HG03571 (cell line): Measurements from ENCODE around the gene SCARF2.
"Not testable (repeated sequence)": the region's sequence is repeated elsewhere in the genome, so short reads cannot be mapped to it uniquely, and the experiment has no call there.

ENCODE experiments used
- ATAC-seq: cut with Tn5 transposase; IDR thresholded peaks from one replicate; pipeline ENCODE4 v1.9.1; 2021; ENCODE audit not compliant: unreplicated experiment

Gene SCARF2, protein sequence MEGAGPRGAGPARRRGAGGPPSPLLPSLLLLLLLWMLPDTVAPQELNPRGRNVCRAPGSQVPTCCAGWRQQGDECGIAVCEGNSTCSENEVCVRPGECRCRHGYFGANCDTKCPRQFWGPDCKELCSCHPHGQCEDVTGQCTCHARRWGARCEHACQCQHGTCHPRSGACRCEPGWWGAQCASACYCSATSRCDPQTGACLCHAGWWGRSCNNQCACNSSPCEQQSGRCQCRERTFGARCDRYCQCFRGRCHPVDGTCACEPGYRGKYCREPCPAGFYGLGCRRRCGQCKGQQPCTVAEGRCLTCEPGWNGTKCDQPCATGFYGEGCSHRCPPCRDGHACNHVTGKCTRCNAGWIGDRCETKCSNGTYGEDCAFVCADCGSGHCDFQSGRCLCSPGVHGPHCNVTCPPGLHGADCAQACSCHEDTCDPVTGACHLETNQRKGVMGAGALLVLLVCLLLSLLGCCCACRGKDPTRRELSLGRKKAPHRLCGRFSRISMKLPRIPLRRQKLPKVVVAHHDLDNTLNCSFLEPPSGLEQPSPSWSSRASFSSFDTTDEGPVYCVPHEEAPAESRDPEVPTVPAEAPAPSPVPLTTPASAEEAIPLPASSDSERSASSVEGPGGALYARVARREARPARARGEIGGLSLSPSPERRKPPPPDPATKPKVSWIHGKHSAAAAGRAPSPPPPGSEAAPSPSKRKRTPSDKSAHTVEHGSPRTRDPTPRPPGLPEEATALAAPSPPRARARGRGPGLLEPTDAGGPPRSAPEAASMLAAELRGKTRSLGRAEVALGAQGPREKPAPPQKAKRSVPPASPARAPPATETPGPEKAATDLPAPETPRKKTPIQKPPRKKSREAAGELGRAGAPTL

DNA sequence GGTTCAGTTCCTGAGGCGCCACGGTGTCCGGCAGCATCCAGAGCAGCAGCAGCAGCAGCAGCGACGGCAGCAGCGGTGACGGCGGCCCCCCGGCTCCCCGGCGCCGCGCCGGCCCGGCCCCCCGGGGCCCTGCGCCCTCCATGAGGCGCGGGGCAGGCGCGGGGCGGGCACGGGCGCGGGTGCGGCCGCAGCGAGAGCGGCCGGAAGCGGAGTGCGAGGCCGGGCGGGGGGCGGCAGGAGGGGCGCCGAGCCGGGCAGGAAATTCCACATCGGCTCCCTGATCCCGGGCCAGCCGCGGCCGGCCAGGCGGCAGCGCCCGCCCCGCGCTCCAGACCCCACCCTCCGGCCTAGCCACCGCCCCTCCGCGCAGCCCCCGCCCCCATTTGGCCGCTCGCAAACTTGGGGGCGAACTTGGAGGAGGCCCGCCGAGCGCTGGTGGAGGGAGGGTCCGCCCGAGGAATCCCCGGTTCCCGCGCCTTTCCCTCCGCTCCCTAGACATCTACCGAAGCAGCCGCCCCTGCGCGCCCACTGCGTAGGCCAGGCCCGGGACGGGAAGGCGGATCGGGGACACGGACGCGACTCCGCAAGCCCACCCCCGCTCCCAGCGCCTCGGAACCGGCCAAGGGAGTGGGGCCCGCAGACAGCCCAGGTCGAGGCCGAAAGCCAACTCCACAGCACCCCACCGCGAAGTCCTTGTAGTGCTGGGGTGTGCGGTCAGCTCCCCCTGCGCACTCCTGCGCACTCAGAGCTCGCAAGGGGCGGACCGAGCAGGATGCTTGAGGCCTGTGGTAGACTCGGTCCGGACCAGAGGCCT lies at the start of gene SCARF2:
TSS of gene SCARF2 (minus strand) at position 213 of the 814 bp plus-strand sequence. CDS start at position 142, 71 bp downstream.
- no peak for ATAC-seq

DNA sequence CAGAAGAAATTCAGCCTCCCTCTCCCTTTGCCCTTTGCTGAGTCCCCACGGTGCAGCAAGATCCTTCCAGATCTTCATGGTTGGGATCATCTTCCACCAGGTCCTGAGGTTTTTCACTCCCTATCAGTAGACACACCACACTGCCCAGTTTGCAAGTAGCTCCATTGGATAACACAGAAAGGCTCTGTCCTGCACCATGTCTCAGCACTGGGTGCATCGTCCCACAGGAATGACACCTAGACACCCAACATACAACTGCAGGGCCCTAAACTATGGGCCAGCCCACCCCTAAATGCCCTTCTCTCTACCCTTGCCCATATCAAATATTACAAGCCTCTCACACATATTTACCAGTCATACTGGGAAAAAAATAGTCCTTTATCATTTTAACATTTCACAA lies 48.6 kb upstream of the SCARF2 start:
- no peak for ATAC-seq

DNA sequence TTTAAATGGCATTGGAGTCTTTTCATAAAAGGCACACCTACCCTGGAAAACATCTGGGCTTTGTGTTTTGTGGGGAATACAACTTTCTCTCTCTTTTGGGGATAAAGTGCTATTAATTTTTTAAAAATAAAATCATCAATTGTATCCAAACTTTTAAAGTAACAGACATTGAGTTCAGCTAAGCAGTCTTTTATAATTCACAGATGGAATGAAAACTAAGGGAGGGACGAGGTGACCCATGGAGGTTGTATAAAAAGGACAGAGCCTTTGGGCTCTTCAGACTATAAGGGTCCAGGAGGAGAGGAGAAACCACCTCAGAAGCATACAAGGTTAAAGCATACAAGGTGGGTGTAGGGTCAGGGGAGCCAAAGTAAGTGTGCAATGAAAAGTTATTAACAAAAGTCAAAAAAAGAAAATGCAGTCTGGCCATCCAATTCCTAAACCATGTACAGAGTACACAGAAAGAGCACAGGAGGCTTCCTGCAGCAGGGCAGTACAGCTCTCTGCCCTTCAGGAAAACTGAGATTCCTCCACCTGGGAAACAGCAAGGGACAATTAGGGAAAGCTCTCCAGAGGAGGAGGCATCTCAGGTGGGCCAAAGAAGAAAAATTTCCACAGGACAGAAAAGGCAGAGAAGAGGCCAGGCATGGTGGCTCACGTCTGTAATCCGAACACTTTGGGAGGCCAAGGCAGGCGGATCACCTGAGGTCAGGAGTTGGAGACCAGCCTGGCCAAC lies 47.5 kb upstream of the SCARF2 start:
- ATAC-seq: no peak

DNA sequence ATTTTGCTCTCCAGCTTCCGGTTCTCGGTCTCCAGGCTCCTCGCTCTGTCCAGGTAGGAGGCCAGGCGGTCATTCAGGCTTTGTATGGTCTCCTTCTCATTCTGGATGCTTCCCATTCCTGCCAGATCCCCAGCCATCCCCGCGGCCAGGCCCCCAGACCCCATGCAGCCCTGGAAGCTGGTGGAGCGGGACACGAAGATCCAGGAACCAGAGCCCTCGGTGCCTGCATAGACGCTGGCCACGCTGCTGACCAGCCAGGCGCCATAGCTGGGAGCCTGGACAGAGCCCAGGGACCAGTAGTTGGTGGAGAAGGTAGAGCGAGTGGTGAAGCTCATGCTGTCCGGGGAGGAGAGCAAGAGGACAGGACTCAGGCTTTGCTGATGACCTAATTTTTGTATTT lies 46.1 kb upstream of the SCARF2 start:
- ATAC-seq: no peak

DNA sequence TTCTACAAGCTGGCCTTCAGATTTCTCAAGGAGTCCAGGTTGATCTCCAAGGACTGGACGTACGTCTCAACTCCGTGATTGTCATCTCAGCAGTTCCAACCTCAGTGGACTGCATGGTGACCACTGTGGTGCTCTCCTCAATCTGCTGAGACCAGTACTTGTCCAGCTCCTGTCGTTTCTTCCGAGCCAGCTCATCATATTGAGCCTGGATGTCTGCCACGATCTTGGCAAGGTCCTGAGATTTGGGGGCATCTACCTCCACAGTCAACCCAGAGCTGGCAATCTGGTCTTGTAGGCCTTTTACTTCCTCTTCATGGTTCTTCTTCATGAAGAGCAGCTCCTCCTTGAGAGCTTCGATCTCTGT lies 45.5 kb upstream of the SCARF2 start:
- ATAC-seq: not testable (repeated sequence)

DNA sequence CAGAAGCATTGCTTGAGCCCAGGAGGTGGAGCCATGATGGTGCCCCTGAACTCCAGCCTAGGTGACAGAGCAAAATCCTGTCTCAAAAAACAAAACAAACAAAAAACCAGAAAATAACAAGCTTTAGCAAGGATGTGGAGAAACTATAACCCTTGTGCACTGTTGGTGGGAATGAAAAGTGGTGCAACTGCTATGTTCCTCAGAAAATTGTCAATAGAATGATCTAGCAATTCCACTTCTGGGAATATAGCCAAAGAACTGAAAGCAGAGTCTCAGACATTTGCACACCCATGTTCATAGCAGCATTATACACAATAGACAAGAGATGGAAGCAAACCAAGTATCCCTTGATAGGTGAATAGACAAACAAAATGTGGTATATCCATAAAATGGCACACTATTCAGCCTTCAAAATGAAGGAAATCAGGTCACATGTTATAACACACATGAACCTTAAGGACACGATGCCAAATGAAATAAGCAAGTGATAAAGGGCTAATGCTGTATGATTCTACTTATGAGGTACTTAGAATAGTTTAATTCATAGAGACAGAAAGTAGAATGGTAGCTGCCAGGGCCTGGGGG lies 42.1 kb upstream of the SCARF2 start:
- ATAC-seq: no peak

DNA sequence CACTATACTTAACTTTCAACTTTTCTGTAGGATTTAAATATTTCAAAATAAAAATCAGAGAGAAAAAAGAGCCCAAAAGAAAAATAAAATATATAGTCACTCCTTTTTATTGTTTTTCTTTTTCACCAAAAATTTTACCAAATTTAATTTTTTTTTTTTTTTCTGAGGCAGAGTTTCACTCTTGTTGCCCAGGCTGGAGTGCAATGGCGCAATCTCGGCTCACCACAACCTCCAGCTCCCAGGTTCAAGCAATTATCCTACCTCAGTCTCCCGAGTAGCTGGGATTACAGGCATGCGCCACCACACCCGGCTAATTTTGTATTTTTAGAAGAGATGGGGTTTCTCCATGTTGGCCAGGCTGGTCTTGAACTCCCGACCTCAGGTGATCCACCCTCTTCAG lies 40.4 kb upstream of the SCARF2 start:
- not testable (repeated sequence) for ATAC-seq

DNA sequence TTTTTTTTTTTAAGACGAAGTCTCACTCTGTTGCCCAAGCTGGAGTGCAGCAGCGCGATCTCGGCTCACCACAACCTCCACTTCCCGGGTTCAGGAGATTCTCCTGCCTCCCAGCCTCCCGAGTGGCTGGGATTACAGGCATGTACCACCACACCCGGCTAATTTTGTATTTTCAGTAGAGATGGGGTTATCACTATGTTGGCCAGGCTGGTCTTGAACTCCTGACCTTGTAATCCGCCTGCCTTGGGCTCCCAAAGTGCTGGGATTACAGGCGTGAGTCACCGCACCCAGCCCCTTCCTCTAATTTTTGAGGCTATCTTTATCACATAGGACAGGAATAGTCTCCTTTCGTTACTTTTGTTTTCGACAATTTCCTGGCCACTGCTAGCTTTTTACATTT lies 37.9 kb upstream of the SCARF2 start:
- not testable (repeated sequence) for ATAC-seq

DNA sequence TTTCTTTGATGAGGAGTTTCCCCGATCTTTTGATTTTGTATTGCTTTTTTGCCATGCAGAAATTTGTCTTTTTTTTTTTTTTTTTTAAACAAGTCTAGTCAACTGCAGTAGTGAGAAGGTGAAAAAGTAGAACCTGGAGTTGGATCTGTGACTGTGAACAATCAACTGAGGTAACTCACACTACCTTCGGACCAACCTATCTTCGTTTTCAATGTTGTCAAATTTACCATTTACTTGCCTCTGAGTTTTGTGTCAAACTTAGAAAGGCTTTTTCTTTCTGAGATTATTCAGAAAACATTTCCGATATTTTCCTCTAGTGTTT lies 37.5 kb upstream of the SCARF2 start:
- ATAC-seq: no peak

DNA sequence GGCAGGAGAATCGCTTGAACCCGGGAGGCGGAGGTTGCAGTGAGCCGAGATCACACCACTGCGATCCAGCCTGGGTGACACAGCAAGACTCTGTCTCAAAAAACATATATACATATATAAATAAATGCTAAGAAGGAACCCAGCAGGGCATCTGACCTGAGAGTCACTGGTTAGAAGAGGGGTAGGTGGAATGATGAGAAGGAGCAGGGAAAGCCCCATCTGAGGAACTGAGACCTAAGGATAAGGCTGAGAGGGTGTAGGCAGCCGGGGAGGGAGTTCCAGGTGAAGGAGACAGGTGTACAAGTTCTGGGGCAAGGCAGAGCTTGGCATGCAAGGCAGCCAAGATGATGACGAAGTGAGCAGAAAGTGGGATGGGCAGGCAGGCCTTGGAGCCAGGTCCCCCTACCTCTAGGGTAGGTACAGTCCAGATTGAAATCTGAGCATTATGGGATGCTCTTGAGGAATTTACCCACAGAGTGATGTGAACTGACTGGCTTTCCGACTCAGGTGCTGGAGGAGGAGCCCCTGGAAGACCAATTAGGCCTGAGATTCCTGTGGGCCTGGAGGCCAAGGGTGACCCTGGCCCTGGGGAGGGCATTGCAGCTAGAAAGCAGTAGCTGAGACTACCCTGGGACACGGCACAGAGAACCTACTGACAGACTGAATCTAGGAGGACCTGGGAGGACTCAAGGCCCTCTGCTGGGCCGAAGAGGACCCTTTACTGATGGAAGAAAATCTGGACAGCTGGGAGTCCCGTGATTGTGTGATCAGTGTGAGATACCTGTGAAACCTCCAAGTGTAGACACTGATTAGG lies 35.2 kb upstream of the SCARF2 start:
- no peak for ATAC-seq

DNA sequence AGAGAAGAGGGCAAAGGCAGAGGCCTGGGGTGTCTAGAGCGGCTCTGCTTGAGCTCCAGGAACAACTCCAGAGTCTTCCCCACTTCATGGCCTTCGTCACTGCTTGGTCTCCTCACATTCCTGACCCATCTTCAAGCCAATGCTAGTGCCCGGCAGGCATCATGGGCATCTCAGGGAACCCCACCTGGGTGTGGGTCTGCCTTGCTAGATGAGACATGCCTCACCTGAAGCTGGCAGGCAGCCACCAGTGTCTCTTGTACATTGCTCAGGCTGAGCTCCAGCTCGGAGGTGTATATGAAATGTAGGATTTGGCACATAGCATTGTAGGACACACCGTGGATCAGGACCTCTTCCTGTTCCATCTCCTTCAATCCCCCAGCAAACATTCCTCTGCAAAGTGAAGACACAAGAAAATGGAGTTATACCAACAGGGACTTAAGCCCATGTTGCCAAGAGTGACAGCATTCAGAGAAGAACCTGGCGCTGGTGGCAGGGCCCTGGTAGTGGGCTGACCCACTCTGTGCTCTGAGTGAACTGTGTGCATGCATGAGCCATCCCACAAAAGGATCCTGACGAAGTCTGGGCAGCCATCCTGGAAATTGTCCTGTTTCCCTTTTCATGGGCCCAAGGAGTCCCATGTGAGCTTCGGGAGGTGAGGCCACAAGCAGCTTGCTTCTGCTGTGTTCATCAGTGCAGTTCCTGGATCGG lies 33.7 kb upstream of the SCARF2 start:
- ATAC-seq: no peak

DNA sequence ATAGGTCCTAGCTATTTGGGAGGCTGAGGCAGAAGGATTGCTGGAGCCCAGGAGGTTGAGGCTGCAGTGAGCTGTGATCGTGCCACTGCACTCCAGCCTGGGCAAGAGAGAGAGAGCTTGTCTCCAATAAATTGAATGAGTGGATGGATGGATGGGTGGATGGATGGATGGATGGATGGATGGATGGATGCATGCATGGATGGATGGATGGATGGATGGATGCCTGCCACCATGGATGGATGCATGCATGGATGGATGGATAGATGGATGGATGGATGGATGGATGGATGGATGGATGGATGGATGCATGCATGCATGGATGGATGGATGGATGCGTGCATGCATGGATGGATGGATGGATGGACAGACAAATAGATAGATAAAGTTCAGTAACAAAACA lies 32.9 kb upstream of the SCARF2 start:
- ATAC-seq: not testable (repeated sequence)

DNA sequence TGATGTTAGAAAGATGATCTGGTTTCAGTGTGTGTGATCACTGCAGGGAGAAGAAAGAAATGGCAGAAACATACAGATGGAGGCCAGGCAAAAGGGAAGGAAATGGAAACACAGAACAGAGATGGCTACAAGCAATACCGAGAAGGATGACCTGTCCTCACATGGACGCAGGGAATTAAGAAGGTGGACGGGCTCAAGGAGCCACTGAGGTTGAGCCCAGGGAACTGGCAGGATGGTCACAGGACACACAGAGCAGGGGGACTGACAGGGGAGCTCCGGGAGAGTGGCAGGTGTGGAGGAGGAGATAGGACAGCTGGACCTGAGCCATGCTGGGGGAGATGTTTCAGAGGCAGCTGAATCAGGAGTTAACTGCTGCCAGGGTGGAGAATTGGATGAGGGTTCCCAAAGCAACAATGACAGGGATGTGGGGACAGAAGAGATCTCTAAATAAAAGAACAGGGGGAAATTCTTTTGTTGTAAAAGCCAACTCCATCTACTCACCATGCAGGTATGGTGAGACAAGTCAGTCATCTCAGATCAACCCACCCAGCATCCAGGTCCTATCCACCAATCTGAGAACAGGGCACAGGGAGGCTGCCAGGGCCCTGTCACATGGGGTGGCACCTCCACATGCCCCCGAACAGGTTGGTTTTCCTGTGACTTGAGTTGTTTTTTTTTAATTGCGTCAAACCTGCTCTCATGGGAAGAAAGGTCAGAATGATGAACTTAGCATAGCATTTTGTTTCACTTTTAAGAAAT lies 31.7 kb upstream of the SCARF2 start:
- ATAC-seq: no peak

DNA sequence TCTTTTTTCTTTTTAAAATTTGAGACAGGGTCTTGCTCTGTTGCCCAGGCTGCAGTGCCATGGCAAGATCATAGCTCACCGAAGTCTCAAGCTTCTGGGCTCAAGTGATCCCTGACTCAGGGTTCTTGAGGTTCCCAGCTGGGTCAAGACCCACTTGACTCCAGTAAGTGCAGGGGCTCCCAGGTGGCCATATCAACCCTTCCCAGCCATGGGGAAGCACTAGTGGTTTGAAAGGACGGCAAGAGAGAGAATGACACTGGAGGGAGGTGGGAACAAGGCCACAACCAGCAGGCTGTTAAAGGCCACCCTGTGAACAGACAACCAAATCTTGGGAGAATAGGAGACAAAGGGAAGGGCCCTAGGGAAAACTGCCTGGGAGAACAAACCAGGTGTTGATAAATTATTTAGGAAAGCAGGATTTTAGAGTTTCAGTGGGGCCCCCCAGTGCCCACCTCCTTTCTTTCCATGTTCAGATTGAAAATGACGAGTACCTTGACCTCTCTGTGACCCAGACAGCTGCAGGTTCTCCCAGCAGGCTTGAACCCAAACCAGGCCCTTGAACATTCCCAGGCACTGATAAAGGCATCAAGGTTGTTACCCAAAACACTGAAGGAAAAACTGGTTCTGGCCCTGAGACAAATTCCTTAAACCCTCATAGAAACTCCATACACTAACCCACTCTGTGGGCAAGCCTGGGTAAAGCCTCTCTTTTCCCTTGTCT lies 29.2 kb upstream of the SCARF2 start:
- ATAC-seq: no peak

DNA sequence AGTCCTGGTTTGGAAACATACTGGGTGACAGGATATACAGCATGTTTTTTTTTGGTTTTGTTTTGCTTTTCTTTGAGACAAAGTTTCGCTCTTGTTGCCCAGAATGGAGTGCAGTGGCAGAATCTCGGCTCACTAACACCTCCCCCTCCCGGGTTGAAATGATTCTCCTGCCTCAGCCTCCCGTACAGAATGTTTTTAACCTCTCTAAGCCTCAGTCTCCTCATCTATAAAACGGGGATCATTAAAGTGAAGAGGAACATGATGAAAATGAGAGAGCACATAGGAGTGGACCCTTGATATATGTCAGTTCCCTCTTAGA lies 28.1 kb upstream of the SCARF2 start:
- ATAC-seq: no peak

DNA sequence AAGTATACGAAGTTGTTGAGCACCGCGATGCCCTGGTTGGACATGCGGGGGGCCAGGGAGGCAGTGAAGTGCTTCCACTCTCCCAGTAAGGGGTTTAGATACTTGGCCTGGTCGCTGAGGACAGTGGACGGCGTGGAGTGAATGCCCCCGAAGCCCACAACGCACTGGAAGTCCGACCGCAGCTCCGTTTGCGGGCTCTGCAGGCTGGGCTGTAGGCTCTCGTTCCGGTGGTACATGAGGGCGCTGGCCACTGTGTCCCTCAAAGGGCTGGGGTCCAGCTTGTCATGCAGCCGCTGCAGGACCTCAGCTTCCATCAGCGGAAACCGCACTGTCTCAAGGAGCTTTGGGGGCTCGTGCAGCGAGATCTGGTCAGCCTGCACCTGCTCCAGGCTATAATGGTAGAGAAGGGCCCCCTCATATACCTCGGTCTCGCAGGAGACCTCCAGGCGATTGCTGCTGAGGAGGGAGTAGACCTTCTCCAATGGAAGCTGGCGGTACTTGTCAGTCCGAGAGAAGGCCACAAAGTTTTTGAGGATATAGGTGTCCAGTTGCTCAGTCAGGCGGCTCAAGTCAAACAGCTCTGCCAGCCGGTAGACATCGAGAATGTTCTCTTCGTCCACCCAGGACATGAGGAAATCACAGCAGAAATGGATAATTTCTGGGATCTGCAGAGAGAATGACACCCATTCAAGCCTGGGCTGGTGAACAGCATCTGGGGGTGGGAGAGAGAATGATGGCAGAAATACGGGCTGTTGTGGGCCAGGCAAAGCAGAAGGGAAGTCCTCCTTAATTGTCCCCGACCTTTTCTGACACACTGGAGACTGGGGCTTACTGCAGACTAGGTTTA lies 27.5 kb upstream of the SCARF2 start:
- ATAC-seq: no peak

DNA sequence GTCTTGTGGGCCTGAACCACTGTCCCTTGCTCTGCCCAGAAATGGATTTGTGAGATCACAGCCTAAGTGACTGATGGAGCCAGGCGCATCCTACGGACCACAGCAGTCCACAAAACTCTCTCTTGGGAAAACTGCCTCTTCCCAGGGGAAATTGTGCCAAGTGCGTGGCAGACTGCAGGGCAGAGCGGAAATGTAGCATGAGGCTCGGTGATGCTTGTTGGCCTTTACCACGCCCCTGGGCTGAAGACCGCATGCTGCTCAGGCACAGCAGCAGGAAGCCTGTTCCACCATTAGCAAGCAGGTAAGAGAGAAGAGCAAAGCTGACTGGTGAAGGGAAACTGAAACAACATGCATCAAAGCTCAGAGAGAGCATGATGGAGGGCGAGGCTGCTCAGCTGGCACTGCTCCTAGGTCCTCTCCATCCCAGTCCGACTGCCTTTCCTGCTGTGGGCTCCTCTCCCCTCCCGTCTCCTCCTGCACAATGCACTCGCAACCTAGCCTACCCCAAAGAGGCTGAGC lies 26.5 kb upstream of the SCARF2 start:
- ATAC-seq: no peak
